Stimulated activated naive CD8-positive, alpha-beta T cell treated with anti-CD3 and anti-CD28 coated beads, Interleukin-15, amount 100 ng/mL, for 72 hours (primary cell): Measurements from ENCODE around the gene ZBTB20.

ENCODE experiments used
- ATAC-seq: fragments of 150-1000 bp; cut with Tn5 transposase; 2 replicates; pipeline ENCODE4 v1.10.0; 2021; ENCODE audit warnings: mild to moderate bottlenecking, moderate library complexity
- DNase-seq, 2 donors: peaks; one replicate each; pipeline ENCODE4 v3.0.0; 2021 to 2022
- H3K27ac Mint-ChIP-seq, 2 donors: one replicate each; pipeline ENCODE4 v1.8.0; 2022; ENCODE audit warnings: mild to moderate bottlenecking in 2 of 2, mixed read lengths in 2 of 2, moderate library complexity in 2 of 2
- H3K27me3 Mint-ChIP-seq: one replicate; pipeline ENCODE4 v1.8.0; 2022; ENCODE audit warnings: mixed read lengths
- H3K4me1 Mint-ChIP-seq: one replicate; pipeline ENCODE4 v1.8.0; 2022; ENCODE audit warnings: mild to moderate bottlenecking, mixed read lengths
- H3K4me3 Mint-ChIP-seq, 2 donors: one replicate each; pipeline ENCODE4 v1.8.0; 2022; ENCODE audit warnings: mild to moderate bottlenecking in 2 of 2, mixed read lengths in 2 of 2, moderate library complexity in 1 of 2
- H3K9me3 Mint-ChIP-seq, 2 donors: one replicate each; pipeline ENCODE4 v1.8.0; 2022; ENCODE audit warnings: mixed read lengths in 2 of 2

Gene ZBTB20

GRCh38 chr3:114408736-114409670, 738.1 kb downstream of the ZBTB20 start:
- ATAC-seq: no peak
- Mint-ChIP-seq H3K27me3 (no peaks in the 10 kb centered on the region), H3K27ac (no peak overlapping the region), H3K4me1 (peaks cover 40% of the 10 kb centered on the region), H3K9me3 (no peaks in the 10 kb centered on the region), H3K4me3 (no peak overlapping the region)
- no peak for DNase-seq

- H3K27ac Mint-ChIP-seq: no peak overlapping the region
- H3K9me3 Mint-ChIP-seq: no peaks in the 10 kb centered on the region
- no peak overlapping the region for H3K4me3 Mint-ChIP-seq
- H3K4me1 Mint-ChIP-seq: peaks cover 20% of the 10 kb centered on the region
- no peak for ATAC-seq
- no peaks in the 10 kb centered on the region for H3K27me3 Mint-ChIP-seq
- no peak for DNase-seq
Measured at GRCh38 chr3:114406922-114407321, 740.2 kb downstream of the ZBTB20 start.

- DNase-seq (no peak), ATAC-seq (no peak)
- H3K9me3 Mint-ChIP-seq: no peaks in the 10 kb centered on the region
- peaks cover 14% of the 10 kb centered on the region for H3K4me1 Mint-ChIP-seq
- H3K27ac Mint-ChIP-seq: no peak overlapping the region
- H3K27me3 Mint-ChIP-seq: no peaks in the 10 kb centered on the region
- no peak overlapping the region for H3K4me3 Mint-ChIP-seq
Measured at GRCh38 chr3:114406286-114406685, 740.8 kb downstream of the ZBTB20 start.

- H3K27ac Mint-ChIP-seq: no peak overlapping the region
- ATAC-seq: no peak
Measured at GRCh38 chr3:114405202-114405990, 741.7 kb downstream of the ZBTB20 start.

GRCh38 chr3:114404590-114404989, 742.5 kb downstream of the ZBTB20 start:
- no peak for ATAC-seq
- no peak overlapping the region for H3K27ac Mint-ChIP-seq

More at GRCh38 chr3:114405202-114405990, 741.7 kb downstream of the ZBTB20 start:
- Mint-ChIP-seq H3K9me3 (no peaks in the 10 kb centered on the region), H3K27me3 (no peaks in the 10 kb centered on the region), H3K4me3 (no peak overlapping the region), H3K4me1 (peaks cover 5% of the 10 kb centered on the region)
- DNase-seq: no peak

GRCh38 chr3:114402838-114403237, 744.2 kb downstream of the ZBTB20 start:
- Mint-ChIP-seq H3K4me3 (no peak overlapping the region), H3K27ac (peak overlapping the region in 1 of 2 donors; percentile 16), H3K4me1 (no peaks in the 10 kb centered on the region), H3K27me3 (no peaks in the 10 kb centered on the region), H3K9me3 (no peaks in the 10 kb centered on the region)
- no peak for ATAC-seq
- no peak for DNase-seq

More at GRCh38 chr3:114404590-114404989, 742.5 kb downstream of the ZBTB20 start:
- no peak for DNase-seq
- Mint-ChIP-seq H3K4me3 (no peak overlapping the region), H3K27me3 (no peaks in the 10 kb centered on the region), H3K9me3 (no peaks in the 10 kb centered on the region), H3K4me1 (no peaks in the 10 kb centered on the region)

- no peaks in the 10 kb centered on the region for H3K27me3 Mint-ChIP-seq
- no peaks in the 10 kb centered on the region for H3K9me3 Mint-ChIP-seq
- no peak for DNase-seq
- H3K4me3 Mint-ChIP-seq: no peak overlapping the region
- no peak overlapping the region for H3K27ac Mint-ChIP-seq
- peaks cover 13% of the 10 kb centered on the region for H3K4me1 Mint-ChIP-seq
- ATAC-seq: no peak
Measured at GRCh38 chr3:114401346-114401745, 745.7 kb downstream of the ZBTB20 start.

GRCh38 chr3:114400371-114400770, 746.7 kb downstream of the ZBTB20 start:
- ATAC-seq (no peak), DNase-seq (no peak)
- no peaks in the 10 kb centered on the region for H3K9me3 Mint-ChIP-seq
- H3K27me3 Mint-ChIP-seq: no peaks in the 10 kb centered on the region
- H3K4me3 Mint-ChIP-seq: no peak overlapping the region
- H3K4me1 Mint-ChIP-seq: peaks cover 18% of the 10 kb centered on the region
- no peak overlapping the region for H3K27ac Mint-ChIP-seq

- Mint-ChIP-seq H3K27ac (peak overlapping the region in 1 of 2 donors; percentile 56), H3K9me3 (no peaks in the 10 kb centered on the region), H3K4me3 (no peak overlapping the region), H3K4me1 (peaks cover 40% of the 10 kb centered on the region), H3K27me3 (no peaks in the 10 kb centered on the region)
- ATAC-seq: no peak
- DNase-seq: no peak
Measured at GRCh38 chr3:114394551-114394950, 752.5 kb downstream of the ZBTB20 start.

- Mint-ChIP-seq H3K4me1 (peaks cover 48% of the 10 kb centered on the region), H3K4me3 (peak overlapping the region in 1 of 2 donors; percentile 39), H3K9me3 (no peaks in the 10 kb centered on the region), H3K27ac (peak overlapping the region in 1 of 2 donors; percentile 77), H3K27me3 (no peaks in the 10 kb centered on the region)
- DNase-seq: no peak
- ATAC-seq: peak; percentile 82
Measured at GRCh38 chr3:114393367-114394072, 753.6 kb downstream of the ZBTB20 start.

GRCh38 chr3:114392831-114393230, 754.3 kb downstream of the ZBTB20 start:
- Mint-ChIP-seq H3K4me1 (peaks cover 52% of the 10 kb centered on the region), H3K4me3 (no peak overlapping the region), H3K27ac (no peak overlapping the region), H3K9me3 (no peaks in the 10 kb centered on the region), H3K27me3 (no peaks in the 10 kb centered on the region)
- DNase-seq (no peak), ATAC-seq (no peak)

- no peak overlapping the region for H3K4me3 Mint-ChIP-seq
- ATAC-seq (peak; percentile 57), DNase-seq (peak in 1 of 2 donors; percentile 12)
- no peak overlapping the region for H3K27ac Mint-ChIP-seq
- peaks cover 30% of the 10 kb centered on the region for H3K4me1 Mint-ChIP-seq
- H3K27me3 Mint-ChIP-seq: no peaks in the 10 kb centered on the region
- H3K9me3 Mint-ChIP-seq: no peaks in the 10 kb centered on the region
Measured at GRCh38 chr3:114389156-114389555, 757.9 kb downstream of the ZBTB20 start.

GRCh38 chr3:114384558-114384903, 762.6 kb downstream of the ZBTB20 start:
- ATAC-seq (no peak), DNase-seq (no peak)
- Mint-ChIP-seq H3K27ac (no peak overlapping the region), H3K4me1 (peaks cover 12% of the 10 kb centered on the region), H3K4me3 (peak overlapping the region in 1 of 2 donors; percentile 59), H3K9me3 (no peaks in the 10 kb centered on the region), H3K27me3 (no peaks in the 10 kb centered on the region)

GRCh38 chr3:114383875-114384557, 763.1 kb downstream of the ZBTB20 start:
- H3K27ac Mint-ChIP-seq: peak overlapping the region in 1 of 2 donors; percentile 0

GRCh38 chr3:114380233-114380651, 766.8 kb downstream of the ZBTB20 start:
- Mint-ChIP-seq H3K4me1 (peaks cover 6% of the 10 kb centered on the region), H3K27ac (peak overlapping the region in 1 of 2 donors; percentile 27), H3K27me3 (no peaks in the 10 kb centered on the region), H3K4me3 (no peak overlapping the region), H3K9me3 (no peaks in the 10 kb centered on the region)
- ATAC-seq (no peak), DNase-seq (no peak)

More at GRCh38 chr3:114383875-114384557, 763.1 kb downstream of the ZBTB20 start:
- Mint-ChIP-seq H3K4me1 (peaks cover 9% of the 10 kb centered on the region), H3K4me3 (peak overlapping the region in 1 of 2 donors; percentile 59), H3K27me3 (no peaks in the 10 kb centered on the region), H3K9me3 (no peaks in the 10 kb centered on the region)
- ATAC-seq: peak; percentile 92
- DNase-seq: peak; percentile 64 to 72
